WTC11 (cell line): ENCODE data around the gene NT5DC4. TPM values are rescaled to one million over a fixed set of nuclear protein-coding genes. Genes with fewer than 3 reads are reported as not detected.

Experiments
- ATAC-seq: fragments of 200-7000 bp; cut with Tn5 transposase; 2 replicates; pipeline ENCODE4 v1.10.0; 2021; ENCODE audit warnings: mild to moderate bottlenecking, moderate library complexity
- CTCF ChIA-PET: fragments of 300-600 bp; sonication (Branson Sonifier 250); formaldehyde crosslinking; loops from one replicate; lab custom pipeline; 2021; ENCODE audit warnings: antibody characterized with exemption; lab: Charles Lee
- POLR2A ChIA-PET: fragments of 350-600 bp; sonication (Branson Sonifier 250); formaldehyde crosslinking; loops from one replicate; lab custom pipeline; 2021; ENCODE audit warnings: antibody characterized with exemption; lab: Charles Lee
- DNase-seq: peaks from one replicate; pipeline ENCODE4 v3.0.0; 2021; ENCODE audit warnings: low spot score
- H3K27ac Mint-ChIP-seq: 2 replicates; pipeline ENCODE4 v1.8.0; 2021; ENCODE audit warnings: mixed read lengths
- H3K27me3 Mint-ChIP-seq: 2 replicates; pipeline ENCODE4 v1.8.0; 2021; ENCODE audit warnings: low read depth, mild to moderate bottlenecking, moderate library complexity, mixed read lengths
- H3K36me3 Mint-ChIP-seq: 2 replicates; pipeline ENCODE4 v1.8.0; 2021; ENCODE audit warnings: mixed read lengths
- H3K4me1 Mint-ChIP-seq: 2 replicates; pipeline ENCODE4 v1.8.0; 2022; ENCODE audit warnings: mixed read lengths
- H3K4me3 Mint-ChIP-seq: 2 replicates; pipeline ENCODE4 v1.8.0; 2021; ENCODE audit warnings: mild to moderate bottlenecking, moderate library complexity, mixed read lengths
- H3K9me3 Mint-ChIP-seq: 2 replicates; pipeline ENCODE4 v1.8.0; 2021; ENCODE audit warnings: mixed read lengths
- ARID4B ChIP-seq: sonication (generic); formaldehyde crosslinking; IDR thresholded peaks from 2 replicates; pipeline ENCODE4 v1.8.0; 2023; ENCODE audit warnings: missing genetic modification reagents, mild to moderate bottlenecking, borderline replicate concordance
- ATF1 ChIP-seq: sonication (generic); formaldehyde crosslinking; IDR thresholded peaks from 2 replicates; pipeline ENCODE4 v1.8.1; 2023; ENCODE audit warnings: mild to moderate bottlenecking, moderate library complexity, missing genetic modification reagents
- E2F5 ChIP-seq: sonication (generic); formaldehyde crosslinking; IDR thresholded peaks from 2 replicates; pipeline ENCODE4 v1.8.1; 2022; ENCODE audit warnings: mild to moderate bottlenecking, moderate library complexity, missing genetic modification reagents
- GTF2I ChIP-seq: fragments of 250-450 bp; sonication (Bioruptor Pico); conservative IDR thresholded peaks from 2 replicates; pipeline ENCODE4 v1.4.0; 2021; ENCODE audit warnings: mild to moderate bottlenecking
- MXD4 ChIP-seq: fragments of 250-450 bp; sonication (Bioruptor Pico); IDR thresholded peaks from 2 replicates; pipeline ENCODE4 v1.8.0; 2021; ENCODE audit warnings: mild to moderate bottlenecking, moderate library complexity, borderline replicate concordance
- NFATC4 ChIP-seq: fragments of 250-450 bp; sonication (Bioruptor Pico); IDR thresholded peaks from 2 replicates; pipeline ENCODE4 v1.9.0; 2021; ENCODE audit warnings: mild to moderate bottlenecking
- PRDM15 ChIP-seq: sonication (generic); formaldehyde crosslinking; IDR thresholded peaks from 2 replicates; pipeline ENCODE4 v1.8.0; 2022; ENCODE audit warnings: missing genetic modification reagents
- RELA ChIP-seq: sonication (generic); formaldehyde crosslinking; IDR thresholded peaks from 2 replicates; pipeline ENCODE4 v1.8.1; 2022; ENCODE audit warnings: missing genetic modification reagents, mild to moderate bottlenecking, borderline replicate concordance
- SP1 ChIP-seq: sonication (generic); formaldehyde crosslinking; conservative IDR thresholded peaks from 2 replicates; pipeline ENCODE4 v1.8.1; 2022; ENCODE audit warnings: missing genetic modification reagents
- ZNF317 ChIP-seq: sonication (generic); formaldehyde crosslinking; IDR thresholded peaks from 2 replicates; pipeline ENCODE4 v1.8.1; 2023; ENCODE audit warnings: low read depth, mild to moderate bottlenecking, moderate library complexity, missing genetic modification reagents, borderline replicate concordance
- ZNF396 ChIP-seq: fragments of 250-450 bp; sonication (Bioruptor Pico); IDR thresholded peaks from 2 replicates; pipeline ENCODE4 v1.8.0; 2021; ENCODE audit warnings: mild to moderate bottlenecking, moderate library complexity, borderline replicate concordance
- total RNA-seq: library from RNA; stranded (reverse); gene quantifications from 3 replicates; pipeline ENCODE4 v1.2.3, GENCODE V29; 2021
- TF ChIP-seq, protein P1 (sequence below): fragments of 250-450 bp; sonication (Bioruptor Pico); IDR thresholded peaks from 2 replicates; pipeline ENCODE4 v1.9.0; 2021; ENCODE audit warnings: mild to moderate bottlenecking, borderline replicate concordance
- TF ChIP-seq, protein P2 (sequence below): fragments of 200-600 bp; IDR thresholded peaks from 2 replicates; pipeline ENCODE4 v1.8.0; 2022; ENCODE audit warnings: antibody characterized with exemption
- TF ChIP-seq, protein P3 (sequence below): sonication (generic); formaldehyde crosslinking; IDR thresholded peaks from 2 replicates; pipeline ENCODE4 v1.8.0; 2022; ENCODE audit warnings: mild to moderate bottlenecking, missing genetic modification reagents

The NT5DC4 gene
- total RNA-seq, 1 experiment from 2014 or later, result not detected

DNA sequence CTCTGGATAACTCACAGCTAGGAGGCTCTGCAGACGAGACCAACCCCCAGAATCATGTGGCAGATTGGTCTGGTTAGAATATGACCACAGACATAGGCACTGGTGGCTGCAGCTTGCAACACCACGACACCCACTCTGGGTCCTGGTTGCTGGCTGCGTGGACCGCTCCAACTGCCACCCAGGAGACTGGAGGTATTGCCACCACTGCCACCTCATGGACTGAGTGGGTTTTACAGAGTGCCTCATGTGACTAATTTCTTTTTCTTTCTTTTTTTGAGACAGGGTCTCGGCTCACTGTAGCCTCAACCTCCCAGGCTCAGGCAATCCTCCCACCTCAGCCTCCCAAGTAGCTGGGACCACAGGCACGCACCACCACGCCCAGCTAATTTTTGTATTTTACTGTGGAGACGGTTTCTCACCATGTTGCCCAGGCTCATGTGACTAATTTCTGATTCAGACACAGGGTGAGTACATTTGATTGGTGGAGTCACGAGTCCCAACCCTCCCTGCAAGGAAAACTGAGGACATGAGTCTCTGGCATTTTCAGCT is 29.9 kb upstream of the NT5DC4 start:
- H3K36me3 Mint-ChIP-seq, result no peaks in the 10 kb centered on the region
- H3K4me3 Mint-ChIP-seq, result no peak overlapping the region
- ATAC-seq (peak; percentile 82), DNase-seq (peak; percentile 60)
- CTCF ChIA-PET, result interaction anchor here (0.8 to 2.4 kb wide), 12 partner anchors 10 to 194 kb away, joined by 3 to 9 read pairs (median 4); partner anchors contain the start of genes CHCHD5 and SLC20A1
- H3K27ac Mint-ChIP-seq, result no peak overlapping the region
- no peaks in the 10 kb centered on the region for H3K27me3 Mint-ChIP-seq
- POLR2A ChIA-PET, result no interaction called here
- TF ChIP-seq GTF2I (CRISPR knock-in tag), result 0 out of 2 replicates have a peak, but pooled peaks have one; percentile 5
- TF ChIP-seq MXD4 (CRISPR knock-in tag), result no peak
- TF ChIP-seq NFATC4 (CRISPR knock-in tag), result no peak
- no peak for TF ChIP-seq PRDM15 (CRISPR knock-in tag)
- TF ChIP-seq E2F5 (CRISPR knock-in tag), result no peak
- TF ChIP-seq, protein P1, sequence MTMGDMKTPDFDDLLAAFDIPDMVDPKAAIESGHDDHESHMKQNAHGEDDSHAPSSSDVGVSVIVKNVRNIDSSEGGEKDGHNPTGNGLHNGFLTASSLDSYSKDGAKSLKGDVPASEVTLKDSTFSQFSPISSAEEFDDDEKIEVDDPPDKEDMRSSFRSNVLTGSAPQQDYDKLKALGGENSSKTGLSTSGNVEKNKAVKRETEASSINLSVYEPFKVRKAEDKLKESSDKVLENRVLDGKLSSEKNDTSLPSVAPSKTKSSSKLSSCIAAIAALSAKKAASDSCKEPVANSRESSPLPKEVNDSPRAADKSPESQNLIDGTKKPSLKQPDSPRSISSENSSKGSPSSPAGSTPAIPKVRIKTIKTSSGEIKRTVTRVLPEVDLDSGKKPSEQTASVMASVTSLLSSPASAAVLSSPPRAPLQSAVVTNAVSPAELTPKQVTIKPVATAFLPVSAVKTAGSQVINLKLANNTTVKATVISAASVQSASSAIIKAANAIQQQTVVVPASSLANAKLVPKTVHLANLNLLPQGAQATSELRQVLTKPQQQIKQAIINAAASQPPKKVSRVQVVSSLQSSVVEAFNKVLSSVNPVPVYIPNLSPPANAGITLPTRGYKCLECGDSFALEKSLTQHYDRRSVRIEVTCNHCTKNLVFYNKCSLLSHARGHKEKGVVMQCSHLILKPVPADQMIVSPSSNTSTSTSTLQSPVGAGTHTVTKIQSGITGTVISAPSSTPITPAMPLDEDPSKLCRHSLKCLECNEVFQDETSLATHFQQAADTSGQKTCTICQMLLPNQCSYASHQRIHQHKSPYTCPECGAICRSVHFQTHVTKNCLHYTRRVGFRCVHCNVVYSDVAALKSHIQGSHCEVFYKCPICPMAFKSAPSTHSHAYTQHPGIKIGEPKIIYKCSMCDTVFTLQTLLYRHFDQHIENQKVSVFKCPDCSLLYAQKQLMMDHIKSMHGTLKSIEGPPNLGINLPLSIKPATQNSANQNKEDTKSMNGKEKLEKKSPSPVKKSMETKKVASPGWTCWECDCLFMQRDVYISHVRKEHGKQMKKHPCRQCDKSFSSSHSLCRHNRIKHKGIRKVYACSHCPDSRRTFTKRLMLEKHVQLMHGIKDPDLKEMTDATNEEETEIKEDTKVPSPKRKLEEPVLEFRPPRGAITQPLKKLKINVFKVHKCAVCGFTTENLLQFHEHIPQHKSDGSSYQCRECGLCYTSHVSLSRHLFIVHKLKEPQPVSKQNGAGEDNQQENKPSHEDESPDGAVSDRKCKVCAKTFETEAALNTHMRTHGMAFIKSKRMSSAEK (CRISPR knock-in tag), result no peak
- no peak for TF ChIP-seq ARID4B
- no peak for TF ChIP-seq SP1 (CRISPR knock-in tag)
- no peak for TF ChIP-seq ZNF317
- TF ChIP-seq, protein P2, sequence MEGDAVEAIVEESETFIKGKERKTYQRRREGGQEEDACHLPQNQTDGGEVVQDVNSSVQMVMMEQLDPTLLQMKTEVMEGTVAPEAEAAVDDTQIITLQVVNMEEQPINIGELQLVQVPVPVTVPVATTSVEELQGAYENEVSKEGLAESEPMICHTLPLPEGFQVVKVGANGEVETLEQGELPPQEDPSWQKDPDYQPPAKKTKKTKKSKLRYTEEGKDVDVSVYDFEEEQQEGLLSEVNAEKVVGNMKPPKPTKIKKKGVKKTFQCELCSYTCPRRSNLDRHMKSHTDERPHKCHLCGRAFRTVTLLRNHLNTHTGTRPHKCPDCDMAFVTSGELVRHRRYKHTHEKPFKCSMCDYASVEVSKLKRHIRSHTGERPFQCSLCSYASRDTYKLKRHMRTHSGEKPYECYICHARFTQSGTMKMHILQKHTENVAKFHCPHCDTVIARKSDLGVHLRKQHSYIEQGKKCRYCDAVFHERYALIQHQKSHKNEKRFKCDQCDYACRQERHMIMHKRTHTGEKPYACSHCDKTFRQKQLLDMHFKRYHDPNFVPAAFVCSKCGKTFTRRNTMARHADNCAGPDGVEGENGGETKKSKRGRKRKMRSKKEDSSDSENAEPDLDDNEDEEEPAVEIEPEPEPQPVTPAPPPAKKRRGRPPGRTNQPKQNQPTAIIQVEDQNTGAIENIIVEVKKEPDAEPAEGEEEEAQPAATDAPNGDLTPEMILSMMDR, result peak; percentile 31; the same call in 1 of the 2 replicates
- TF ChIP-seq ATF1 (CRISPR knock-in tag), result no peak
- no peak for TF ChIP-seq RELA (CRISPR knock-in tag)
- no peak for TF ChIP-seq ZNF396 (CRISPR knock-in tag)
- TF ChIP-seq, protein P3, sequence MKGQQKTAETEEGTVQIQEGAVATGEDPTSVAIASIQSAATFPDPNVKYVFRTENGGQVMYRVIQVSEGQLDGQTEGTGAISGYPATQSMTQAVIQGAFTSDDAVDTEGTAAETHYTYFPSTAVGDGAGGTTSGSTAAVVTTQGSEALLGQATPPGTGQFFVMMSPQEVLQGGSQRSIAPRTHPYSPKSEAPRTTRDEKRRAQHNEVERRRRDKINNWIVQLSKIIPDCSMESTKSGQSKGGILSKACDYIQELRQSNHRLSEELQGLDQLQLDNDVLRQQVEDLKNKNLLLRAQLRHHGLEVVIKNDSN (CRISPR knock-in tag), result peak; percentile 45; the same call in 1 of the 2 replicates
- peaks cover 7% of the 10 kb centered on the region for H3K4me1 Mint-ChIP-seq
- H3K9me3 Mint-ChIP-seq, result no peaks in the 10 kb centered on the region
